Lower leg skin (tissue), 4 donors: ENCODE results near the gene ZDHHC22. TPM values are rescaled to one million over a fixed set of nuclear protein-coding genes. Genes with fewer than 3 reads are reported as not detected.

Experiments used
- DNase-seq, 2 donors: peaks; one replicate each; pipeline ENCODE4 v3.0.0-alpha.2; 2019; ENCODE audit warnings: low spot score in 2 of 2
- H3K4me3 ChIP-seq: fragments of 200-600 bp; sonication (generic); 2 replicates; pipeline ENCODE4 v1.5.1; 2017; ENCODE audit warnings: mild to moderate bottlenecking, low read depth; ENCODE audit not compliant: poor library complexity, severe bottlenecking
- POLR2A ChIP-seq, 2 donors: fragments of 450-650 bp; IDR thresholded peaks; one replicate each; pipeline ENCODE4 v1.6.1; 2016 to 2017; ENCODE audit warnings: antibody characterized with exemption in 2 of 2, mild to moderate bottlenecking in 1 of 2, moderate library complexity in 1 of 2
- WGBS, 2 donors: methylation state at CpG; one replicate each; pipeline ENCODE4 v1.1.5; 2018; 5-methylcytosine and 5-hydroxymethylcytosine counted together
- intact Hi-C: fragments of 100-400 bp; cut with DNase I; formaldehyde crosslinking; loops from one replicate; pipeline ENCODE4 v1.15.0; 2023; ENCODE audit warnings: low total_unique reads
- total RNA-seq, 4 donors: library from RNA; depleted of rRNA; stranded (reverse); fragments of >200 nt; gene quantifications; one replicate each; pipeline ENCODE4 v1.1.0, GENCODE V29; 2016
- TF ChIP-seq, protein P1 (sequence below), 3 donors: fragments of 450-650 bp; IDR thresholded peaks; one replicate each; pipeline ENCODE4 v1.5.1; 2016; ENCODE audit warnings: antibody characterized with exemption in 3 of 3, mild to moderate bottlenecking in 3 of 3, moderate library complexity in 2 of 3

ZDHHC22 gene, protein sequence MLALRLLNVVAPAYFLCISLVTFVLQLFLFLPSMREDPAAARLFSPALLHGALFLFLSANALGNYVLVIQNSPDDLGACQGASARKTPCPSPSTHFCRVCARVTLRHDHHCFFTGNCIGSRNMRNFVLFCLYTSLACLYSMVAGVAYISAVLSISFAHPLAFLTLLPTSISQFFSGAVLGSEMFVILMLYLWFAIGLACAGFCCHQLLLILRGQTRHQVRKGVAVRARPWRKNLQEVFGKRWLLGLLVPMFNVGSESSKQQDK
- not detected for total RNA-seq

DNA sequence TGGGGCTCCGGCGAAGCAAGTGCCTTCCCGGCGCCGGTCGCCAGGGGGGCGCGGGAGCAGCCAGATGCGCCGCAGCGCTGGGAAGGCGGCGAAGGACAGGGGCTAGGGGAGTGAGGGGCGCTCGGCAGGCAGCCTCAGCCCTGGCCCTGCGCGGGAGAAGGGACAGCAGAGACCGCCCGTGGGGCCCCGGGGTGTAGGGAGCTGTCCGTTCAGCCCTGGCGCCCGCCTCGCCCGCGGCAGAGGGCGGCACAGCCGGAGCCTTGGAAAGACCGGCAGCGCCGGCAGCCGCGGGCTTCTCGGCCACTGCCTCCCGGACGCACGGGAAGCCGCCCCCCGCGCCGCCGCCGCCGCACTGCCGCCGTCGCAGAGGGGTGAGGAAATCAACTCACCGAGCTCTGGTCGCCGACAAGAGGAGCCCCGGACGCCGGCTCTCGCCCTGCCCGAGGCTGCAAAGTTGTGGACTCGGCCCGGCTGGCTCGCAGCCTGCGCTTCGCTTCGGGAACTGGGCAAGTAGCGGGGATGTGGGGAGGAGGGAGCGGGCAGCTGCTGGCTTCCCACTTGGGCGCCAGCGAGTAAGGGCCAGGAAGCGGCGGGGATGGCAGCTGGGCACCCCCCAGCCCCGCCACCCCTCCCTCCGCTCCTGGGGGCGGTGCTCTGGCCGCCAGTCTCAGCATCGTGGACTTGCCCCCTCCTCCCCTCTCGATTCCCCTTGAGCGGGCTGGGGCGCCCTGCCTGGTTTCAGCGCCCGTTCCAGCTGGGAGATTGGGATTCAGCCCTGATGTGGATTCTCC lies at the start of gene ZDHHC22:
Gene ZDHHC22, minus strand, starts transcription at position 578 of the 791 bp plus-strand sequence. CDS start 2,053 bp downstream, outside the sequence.
- WGBS, 2 donors, result 0 to 1% methylated on average over 10 to 14 of the region's 77 CpGs

DNA sequence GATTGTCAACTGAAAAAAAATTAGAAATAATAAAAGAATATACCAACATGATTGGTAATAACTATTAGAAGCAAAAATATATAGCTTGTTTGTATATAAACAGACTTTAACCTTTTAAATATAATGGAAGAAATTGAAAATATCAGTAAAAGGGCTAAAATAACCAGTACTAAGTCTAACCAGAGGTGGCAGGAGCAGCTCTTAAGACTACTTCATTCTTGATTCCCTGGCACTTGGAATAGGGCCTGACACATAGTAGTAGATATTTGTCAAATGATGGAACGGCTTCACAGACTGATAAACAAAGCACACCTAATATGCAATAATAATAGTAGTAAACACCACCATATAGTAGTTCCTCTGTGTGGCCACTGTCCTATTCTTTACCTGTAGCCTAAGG lies 49.4 kb upstream of the ZDHHC22 start:
- intact Hi-C loops, result no loop called here
- no peak for DNase-seq
- no peak overlapping the region for H3K4me3 ChIP-seq
- TF ChIP-seq POLR2A (IDR thresholded peaks at IDR 0.05), result no peak
- TF ChIP-seq, protein P1, sequence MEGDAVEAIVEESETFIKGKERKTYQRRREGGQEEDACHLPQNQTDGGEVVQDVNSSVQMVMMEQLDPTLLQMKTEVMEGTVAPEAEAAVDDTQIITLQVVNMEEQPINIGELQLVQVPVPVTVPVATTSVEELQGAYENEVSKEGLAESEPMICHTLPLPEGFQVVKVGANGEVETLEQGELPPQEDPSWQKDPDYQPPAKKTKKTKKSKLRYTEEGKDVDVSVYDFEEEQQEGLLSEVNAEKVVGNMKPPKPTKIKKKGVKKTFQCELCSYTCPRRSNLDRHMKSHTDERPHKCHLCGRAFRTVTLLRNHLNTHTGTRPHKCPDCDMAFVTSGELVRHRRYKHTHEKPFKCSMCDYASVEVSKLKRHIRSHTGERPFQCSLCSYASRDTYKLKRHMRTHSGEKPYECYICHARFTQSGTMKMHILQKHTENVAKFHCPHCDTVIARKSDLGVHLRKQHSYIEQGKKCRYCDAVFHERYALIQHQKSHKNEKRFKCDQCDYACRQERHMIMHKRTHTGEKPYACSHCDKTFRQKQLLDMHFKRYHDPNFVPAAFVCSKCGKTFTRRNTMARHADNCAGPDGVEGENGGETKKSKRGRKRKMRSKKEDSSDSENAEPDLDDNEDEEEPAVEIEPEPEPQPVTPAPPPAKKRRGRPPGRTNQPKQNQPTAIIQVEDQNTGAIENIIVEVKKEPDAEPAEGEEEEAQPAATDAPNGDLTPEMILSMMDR (IDR thresholded peaks at IDR 0.05), result no peak
- WGBS, 2 donors, result 83 to 94% methylated on average over 1 of the region's 1 CpG

More for the DNA sequence above, at the start of gene ZDHHC22:
- no peak within 1 kb of the TSS for H3K4me3 ChIP-seq
- no peak for TF ChIP-seq POLR2A (IDR thresholded peaks at IDR 0.05)
- TF ChIP-seq, protein P1 (IDR thresholded peaks at IDR 0.05), result no peak
- intact Hi-C loops, result no loop called here
- no peak for DNase-seq

DNA sequence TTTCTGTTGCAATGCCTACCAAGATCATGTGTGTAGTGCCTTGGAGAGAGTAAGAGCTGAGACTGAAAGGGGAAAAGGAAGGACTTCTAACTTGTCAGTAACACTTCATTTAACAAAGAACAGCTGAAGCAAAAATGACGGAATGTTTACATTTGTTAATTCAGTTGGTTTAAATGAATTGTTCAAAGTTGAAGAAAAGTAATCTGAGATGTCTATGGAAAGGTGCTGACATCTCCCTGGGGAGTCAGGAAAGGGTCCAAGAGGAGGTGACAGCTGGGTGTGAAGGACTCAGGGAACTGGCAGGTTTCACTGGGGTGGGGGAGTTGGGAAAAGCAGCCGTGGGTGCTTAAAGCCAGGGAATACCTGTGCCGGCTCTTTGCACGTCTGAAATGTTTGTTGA lies 47.9 kb upstream of the ZDHHC22 start:
- H3K4me3 ChIP-seq, result no peak overlapping the region
- intact Hi-C loops, result no loop called here
- TF ChIP-seq, protein P1 (IDR thresholded peaks at IDR 0.05), result no peak
- no peak for TF ChIP-seq POLR2A (IDR thresholded peaks at IDR 0.05)
- whole genome bisulfite sequencing, 2 donors, result 61 to 71% methylated on average over 4 of the region's 4 CpGs
- peak in 1 of 2 donors; percentile 36 for DNase-seq

DNA sequence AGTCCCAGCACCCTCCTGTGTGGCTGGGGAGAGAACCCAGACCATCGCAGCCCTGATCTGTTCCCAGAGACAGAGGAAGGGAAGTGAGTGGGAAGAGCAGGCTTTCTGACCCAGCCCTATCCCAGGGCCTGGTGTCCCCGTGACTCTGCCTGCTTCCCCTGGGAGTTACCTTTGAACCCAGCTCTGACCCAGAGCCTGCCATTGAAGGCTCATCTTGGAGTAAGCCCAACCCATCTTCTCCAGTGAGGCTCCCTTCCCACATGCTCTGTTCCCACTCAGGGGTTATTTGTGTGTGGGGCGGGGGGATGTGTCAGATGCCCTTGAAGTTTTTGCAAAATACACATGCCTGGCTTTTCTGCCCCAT lies 46.0 kb upstream of the ZDHHC22 start:
- WGBS, 2 donors, result 71 to 74% methylated on average over 3 of the region's 3 CpGs
- no peak for TF ChIP-seq POLR2A (IDR thresholded peaks at IDR 0.05)
- TF ChIP-seq, protein P1 (IDR thresholded peaks at IDR 0.05), result no peak
- intact Hi-C loops, result no loop called here
- no peak overlapping the region for H3K4me3 ChIP-seq
- no peak for DNase-seq

DNA sequence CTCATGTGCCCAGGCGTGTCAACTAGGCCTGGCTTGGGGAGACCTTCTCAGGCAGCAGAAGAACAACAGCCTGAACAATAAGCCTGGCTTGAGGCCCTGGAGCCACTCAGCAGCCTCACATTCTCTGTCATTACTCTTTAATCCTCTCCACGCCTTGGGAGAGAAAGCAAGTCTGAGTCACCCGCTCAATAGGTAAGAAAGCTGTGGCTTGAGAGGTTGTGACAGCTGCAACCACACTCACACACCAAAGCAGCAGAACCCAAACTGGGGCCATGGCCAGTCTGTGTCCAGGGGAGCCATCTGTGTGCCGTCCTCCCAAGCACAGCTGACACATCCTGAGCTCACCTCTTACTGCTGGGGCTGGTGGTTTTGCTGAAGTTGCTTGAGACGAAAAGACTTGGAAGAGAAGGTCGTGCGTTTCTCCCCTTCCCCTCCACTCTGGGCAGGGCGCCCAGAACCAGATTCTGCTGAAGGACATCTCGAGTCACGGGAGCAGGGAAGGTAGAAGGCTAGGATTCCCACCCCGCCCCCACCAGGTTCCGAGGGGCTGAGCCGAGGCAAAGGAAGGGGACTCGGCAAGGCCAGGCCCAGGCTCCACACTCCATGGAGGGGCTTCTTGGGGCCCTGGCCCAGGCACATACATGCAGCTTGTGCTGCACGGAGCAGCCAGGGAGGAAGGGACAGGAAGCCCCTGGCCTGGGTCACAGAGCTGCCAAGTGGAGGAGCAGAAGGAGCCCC lies 45.5 kb upstream of the ZDHHC22 start:
- TF ChIP-seq, protein P1 (IDR thresholded peaks at IDR 0.05), result no peak
- no peak for TF ChIP-seq POLR2A (IDR thresholded peaks at IDR 0.05)
- DNase-seq, result no peak
- 58 to 65% methylated on average over 14 to 15 of the region's 15 CpGs for WGBS, 2 donors
- intact Hi-C loops, result no loop called here
- no peak overlapping the region for H3K4me3 ChIP-seq
